Activated CD4-positive, alpha-beta memory T cell treated with anti-CD3 and anti-CD28 coated beads for 36 hours (primary cell): ENCODE results near the gene SNPH. TPM values are rescaled to one million over a fixed set of nuclear protein-coding genes. Genes with fewer than 3 reads are reported as not detected.

ENCODE experiments used
- total RNA-seq, 2 experiments: library from RNA; stranded (reverse); gene quantifications; one replicate each; pipeline ENCODE4 v1.2.3, GENCODE V29; 2021

The SNPH gene
- total RNA-seq, 2 experiments from 2014 or later, result 3.4 to 4.3 TPM

Other genes starting within 250 kb of the SNPH start
- gene PSMF1, start 147.7 kb upstream of the SNPH start, total RNA-seq, result 100 to 1,000 TPM; 140 to 149 TPM
- gene TMEM74B, start 81.3 kb upstream of the SNPH start, total RNA-seq, result 1 to 10 TPM in 1 of 2 experiments, under 1 TPM in 1; 0.63 to 1.3 TPM
- gene C20orf202, start 62.8 kb upstream of the SNPH start, total RNA-seq, result not detected
- not detected for gene RAD21L1, start 40.2 kb upstream of the SNPH start, total RNA-seq
- 1 to 10 TPM; 4.4 to 5.9 TPM for gene SDCBP2, start 62.8 kb downstream of the SNPH start, total RNA-seq
- gene FKBP1A, start 126.8 kb downstream of the SNPH start, total RNA-seq, result 100 to 1,000 TPM; 247 to 252 TPM
- 10 to 100 TPM; 81.8 to 83.1 TPM for gene NSFL1C, start 200.6 kb downstream of the SNPH start, total RNA-seq
- not detected for gene SIRPB2, start 225.1 kb downstream of the SNPH start, total RNA-seq